GM21576 (cell line): Measurements from ENCODE around the gene IL9.

Experiments used
- ATAC-seq: cut with Tn5 transposase; IDR thresholded peaks from one replicate; pipeline ENCODE4 v1.9.1; 2021; ENCODE audit warnings: mild to moderate bottlenecking, moderate library complexity; ENCODE audit not compliant: unreplicated experiment

IL9 gene

DNA sequence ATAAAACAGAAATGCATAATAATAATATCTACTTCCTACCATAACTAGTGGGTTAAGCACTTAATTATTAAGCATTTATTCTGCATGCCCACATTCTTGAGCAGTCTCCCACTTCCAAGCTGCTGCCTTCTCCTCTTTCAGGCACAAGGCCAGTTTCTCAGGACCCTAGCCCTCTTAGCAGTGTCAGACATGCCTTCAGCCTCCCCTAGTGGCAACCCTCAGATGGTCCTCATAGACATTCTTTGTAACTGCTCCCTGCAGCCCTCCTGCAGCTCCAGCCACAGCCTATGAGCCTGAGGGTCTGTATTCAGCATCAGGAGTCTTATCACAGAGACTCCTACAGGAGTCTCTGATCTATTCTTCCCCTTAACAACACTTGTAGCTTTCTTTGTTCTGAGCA lies 3.9 kb downstream of the IL9 start:
- no peak for ATAC-seq

DNA sequence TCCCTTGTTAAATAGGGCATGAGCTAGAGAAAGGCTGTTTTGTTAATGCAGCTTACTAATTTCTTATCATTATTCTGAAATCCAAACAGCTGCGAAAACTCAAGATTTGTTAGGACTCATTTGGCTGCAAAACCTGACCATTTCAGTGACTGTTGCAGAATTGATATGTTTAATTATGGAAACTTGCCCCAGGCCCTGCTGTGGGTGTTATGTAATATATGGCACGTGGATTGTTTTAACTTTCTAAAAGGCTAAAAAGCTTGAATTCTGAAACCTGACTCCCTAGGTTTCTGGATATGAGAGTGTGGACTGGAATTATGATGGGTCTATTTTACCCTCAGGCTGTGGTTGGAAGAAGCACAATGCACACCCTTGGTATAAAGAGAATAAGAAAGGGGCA lies 4.4 kb downstream of the IL9 start:
- no peak for ATAC-seq

DNA sequence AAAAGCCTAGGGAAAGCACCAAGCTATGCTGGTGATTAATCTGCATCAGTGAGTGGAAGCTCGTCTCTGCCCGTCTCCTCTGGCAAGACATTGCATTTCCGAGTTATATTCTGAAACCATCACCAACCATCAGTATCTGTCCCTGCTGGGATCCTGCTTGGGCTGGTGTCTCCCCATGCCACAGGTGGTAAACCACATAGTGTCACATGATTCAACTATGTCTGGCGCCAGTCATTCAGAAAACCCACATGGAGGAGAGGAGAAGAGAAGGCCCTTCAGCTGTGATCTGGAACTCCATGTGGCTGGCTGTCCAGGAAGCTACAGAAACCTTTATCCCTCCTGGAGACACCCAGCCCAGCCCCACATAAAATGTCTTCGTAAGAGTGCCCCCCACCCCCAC lies 4.8 kb downstream of the IL9 start:
- peak; percentile 57 for ATAC-seq

DNA sequence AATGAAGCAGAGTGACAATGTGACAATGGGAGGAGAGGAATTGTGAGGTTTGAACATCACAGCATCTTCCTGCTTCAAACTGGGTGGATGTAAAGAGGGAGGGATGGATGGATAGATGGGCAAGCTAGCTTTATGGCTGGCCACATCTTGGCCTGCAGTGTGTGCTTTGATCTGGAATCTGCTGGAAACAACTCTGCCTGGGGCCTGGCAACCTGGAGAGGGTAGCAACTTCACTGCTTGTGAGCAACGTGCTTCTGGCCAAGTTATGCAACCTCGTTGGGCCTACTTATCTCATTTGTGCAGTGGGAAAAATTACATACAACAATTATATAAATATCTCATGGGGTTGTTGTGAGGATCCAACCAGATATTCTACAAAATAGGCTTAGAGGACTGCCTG lies 5.3 kb downstream of the IL9 start:
- ATAC-seq: no peak

DNA sequence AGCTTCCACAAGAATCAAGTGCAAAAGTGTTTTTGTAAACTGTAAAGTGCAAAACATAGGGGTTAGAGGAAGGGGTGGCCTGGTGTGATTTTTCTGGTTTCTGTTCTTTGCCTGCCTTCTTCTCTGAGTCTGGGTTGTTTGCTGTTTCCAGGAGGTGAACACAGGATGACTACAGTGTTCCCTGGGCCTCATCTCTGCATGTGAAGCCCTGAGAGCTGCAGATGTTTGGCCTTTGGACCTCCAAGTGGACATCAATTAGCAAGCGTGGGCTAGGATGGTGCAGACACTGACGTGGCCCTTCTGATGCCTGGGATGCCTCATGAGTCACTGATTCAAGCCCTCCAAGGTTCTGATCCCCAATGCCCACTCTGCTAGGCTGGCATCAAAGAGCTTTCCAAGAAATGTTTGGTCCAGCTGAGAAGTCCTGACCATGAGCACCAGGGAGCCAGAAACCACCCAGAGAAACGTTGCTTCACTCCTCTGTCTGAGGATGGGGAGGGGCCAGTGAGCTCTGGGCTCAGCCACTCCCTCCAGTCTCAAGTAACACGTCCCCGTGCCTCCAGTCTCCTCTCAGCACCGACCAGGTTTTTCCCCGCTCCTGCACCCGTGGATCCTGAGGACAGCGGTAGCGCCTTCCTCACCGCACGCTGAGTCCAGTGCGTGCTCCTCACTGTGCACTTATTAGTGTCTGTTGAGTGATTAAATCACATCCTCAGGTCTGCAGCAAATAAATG lies 7.6 kb downstream of the IL9 start:
- ATAC-seq: no peak

DNA sequence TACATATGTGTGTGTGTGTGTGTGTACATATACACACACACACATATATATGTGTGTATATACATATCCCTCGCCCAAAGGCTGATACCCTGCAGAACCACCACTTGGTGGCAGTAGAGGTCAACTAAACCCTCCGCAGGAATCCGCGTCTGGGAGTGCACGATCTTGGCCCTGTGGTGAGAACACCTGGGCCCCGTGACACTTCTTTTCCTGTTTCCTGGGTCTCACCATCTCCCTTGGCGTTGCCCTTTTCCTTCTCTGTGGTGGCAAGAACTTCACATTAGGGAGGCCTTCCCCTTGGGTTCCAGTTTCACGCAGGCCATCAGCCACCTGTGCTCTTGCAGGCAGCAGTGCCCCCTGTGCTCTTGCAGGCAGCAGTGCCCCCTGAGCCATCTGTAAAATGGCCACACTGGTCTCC lies 8.2 kb downstream of the IL9 start:
- ATAC-seq: peak; percentile 87

DNA sequence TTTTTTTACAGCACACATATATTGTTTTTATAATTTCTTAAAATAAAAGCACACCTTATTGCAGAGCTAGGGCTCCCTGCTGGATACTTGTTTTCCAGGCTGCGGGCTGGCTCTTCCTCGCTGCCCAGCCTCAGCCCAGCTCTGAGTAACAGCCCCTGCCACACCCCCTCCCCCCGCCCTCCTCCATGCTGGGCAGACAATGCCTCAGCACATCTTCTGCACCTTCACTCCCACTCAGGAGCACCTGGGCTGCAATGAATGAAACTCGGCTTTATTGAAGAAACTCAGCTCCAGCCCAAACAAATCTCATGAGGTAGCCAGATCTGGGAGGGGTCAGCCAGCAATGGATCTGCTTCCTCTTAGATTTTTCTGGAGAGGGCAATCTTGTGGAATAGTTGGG lies 9.5 kb downstream of the IL9 start:
- no peak for ATAC-seq

DNA sequence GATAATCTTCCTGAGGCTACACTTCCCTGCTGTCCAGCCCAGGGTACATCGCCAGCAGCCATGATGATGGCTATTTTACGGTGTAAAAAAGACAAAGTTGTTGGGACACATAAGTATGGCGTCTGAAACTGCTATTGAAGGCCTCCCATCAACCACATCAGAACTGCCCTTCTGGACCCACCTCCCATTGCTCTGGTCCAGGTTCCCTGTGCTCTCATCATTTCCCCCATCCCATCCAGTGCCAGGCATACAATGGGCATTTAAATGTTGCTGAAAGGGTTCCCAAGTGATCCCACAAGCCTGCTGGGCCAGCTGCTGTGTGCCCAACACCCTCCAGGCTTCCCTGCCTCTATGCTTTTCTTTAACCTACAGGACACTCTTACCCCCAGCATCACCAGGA lies 10.6 kb downstream of the IL9 start:
- no peak for ATAC-seq

DNA sequence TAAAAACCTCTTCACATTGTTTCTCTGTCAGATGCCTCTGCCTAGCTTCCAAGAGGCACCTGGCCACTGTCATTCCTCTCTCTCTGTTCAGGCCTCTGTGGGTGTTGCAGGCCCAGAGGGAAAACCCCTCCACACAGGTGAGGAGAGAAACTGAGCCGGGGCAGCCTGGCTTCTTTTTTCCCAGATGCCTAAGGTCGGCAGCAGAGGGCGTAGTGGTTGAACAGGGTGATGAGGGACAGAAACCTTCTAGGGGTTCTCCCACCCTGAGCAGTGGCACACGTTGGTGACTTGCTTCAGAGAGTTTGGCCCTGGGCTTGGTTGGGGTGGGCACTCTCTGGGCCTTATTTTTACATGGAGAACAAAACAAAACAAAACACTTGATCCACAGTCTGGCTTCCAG lies 12.2 kb downstream of the IL9 start:
- no peak for ATAC-seq

DNA sequence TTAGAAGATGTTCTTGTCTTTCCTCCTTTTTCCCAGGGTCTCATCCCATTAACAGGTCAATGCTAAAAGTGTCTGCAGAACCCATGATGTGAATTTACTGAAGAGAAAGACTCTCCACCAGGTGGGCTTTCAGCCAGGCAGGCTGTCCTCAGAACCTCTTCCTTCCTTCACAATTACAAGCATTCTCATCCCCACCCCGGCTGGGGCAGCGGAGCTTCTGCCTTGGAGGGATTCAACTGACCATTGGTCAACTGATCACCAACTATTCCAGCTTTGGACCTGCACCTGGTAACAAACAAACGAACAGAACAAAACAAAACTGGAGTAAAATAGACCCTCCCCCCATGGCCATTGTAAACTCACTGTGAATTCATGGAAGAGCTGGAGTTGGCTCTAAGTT lies 12.6 kb downstream of the IL9 start:
- ATAC-seq: no peak

DNA sequence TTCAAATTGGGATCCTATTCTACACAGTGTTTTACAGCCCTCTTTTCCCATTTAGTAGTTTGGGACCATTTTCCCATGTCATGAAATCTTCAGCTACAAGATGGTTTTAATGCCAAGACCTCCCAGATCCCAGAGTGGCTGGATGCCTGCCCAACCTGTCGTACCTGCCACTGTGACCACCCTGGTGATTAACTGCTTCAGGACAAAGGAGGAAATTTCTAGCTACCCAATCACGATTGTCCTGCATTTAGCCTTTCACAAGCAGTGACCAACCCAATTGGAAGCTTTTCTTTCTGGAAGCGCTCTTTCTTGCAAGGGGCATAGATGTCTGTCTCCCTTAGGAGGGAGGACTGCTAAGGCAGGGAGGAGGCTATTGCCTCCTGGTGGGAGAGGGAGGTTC lies 13.8 kb downstream of the IL9 start:
- ATAC-seq: no peak

DNA sequence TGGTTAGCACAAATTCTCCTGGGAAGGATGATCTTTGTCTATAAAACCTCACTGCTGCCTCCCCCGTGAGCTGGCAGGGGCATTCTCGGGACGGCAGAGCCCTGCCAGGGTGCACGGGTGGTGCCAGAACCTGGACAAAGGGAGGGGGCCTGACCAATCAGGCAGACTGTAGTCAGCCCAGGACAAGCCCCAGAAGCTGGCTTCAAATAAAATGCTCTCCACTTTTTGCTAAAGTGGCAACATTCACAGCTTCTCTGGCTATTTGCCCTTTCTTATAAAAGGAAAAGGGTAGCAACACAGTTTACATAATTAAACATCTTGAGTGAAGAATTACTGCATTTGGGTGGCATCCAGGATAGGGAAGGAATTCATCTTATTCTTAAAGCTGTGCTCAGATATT lies 14.4 kb downstream of the IL9 start:
- ATAC-seq: no peak

DNA sequence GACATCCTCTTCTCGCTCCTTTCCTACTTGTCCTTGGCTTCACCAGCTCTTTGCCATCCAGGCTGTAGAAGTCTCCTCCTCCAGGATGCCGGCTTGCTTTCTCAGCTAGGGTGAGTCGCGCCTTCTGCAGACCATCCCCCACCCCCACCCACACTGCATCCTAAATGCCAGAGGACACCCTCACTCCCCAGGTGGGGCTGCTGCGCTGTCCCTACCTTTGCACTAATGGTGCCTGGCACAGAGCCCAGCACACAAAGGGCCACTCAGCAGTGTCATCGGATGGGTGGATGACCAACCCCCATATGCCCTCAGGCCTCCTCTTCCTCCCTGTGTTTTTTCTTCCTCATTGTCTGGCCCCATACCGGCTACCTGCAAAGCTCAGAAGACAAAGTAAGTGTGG lies 14.8 kb downstream of the IL9 start:
- no peak for ATAC-seq

DNA sequence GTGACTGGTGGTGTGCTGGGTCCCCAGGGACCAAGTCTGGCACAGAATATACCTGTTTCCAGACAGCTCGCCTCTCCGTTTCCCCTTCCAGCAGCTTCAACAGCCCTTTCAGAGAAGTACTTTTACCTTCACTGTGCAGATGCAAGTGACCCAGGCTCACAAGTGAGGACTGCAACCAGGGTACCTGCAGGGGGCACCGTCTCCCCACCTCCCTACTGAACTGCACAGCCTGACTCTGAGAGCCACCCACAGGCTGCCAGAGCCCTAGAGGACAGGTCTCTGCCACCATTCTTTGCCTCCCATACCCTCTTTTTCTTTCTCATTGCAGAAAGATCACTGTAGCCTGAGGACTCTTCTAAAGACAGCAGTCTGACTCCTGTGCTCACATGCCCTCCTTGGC lies 15.4 kb downstream of the IL9 start:
- no peak for ATAC-seq

DNA sequence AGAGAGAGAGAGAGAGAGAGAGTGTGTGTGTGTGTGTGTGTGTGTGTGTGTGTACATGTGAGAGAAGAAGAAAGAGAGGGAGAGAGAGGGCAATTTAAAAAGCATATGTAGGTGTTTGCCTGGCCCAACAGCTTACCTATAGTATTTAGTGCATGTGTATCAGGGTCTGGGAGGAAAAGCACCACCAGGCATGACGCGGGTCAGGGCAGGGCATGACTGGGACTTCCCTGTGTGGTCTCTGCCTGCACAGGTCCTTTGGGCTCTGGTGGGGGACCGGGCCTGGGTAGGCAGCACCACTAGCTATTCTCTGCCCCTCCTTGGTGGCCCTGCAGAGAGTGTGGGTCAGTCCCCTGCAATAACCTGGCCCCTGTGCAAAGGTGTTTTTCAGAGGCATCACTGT lies 16.1 kb downstream of the IL9 start:
- no peak for ATAC-seq

DNA sequence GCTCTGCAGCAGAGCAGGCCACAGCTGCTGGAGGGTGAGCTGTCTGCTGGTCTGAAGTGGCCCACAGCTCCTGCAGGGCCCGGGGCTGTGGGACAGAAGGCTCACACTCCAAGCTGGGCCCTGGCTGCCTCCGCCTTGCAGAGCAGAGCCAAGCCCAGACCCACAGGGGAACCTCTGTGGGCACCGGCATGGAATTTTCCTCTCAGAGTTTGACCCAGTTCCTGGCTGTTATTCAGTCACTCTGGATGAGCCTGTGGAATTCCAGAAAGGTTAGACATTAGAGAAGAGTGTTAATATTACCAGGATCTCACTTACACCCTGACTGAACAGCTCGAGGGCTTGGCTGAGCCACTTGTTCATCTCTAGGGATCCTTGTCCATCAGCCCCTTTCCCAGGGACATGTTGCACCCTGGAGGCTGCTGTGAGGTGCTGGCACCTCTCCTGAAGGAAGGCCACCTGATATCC lies 17.5 kb downstream of the IL9 start:
- ATAC-seq: no peak

DNA sequence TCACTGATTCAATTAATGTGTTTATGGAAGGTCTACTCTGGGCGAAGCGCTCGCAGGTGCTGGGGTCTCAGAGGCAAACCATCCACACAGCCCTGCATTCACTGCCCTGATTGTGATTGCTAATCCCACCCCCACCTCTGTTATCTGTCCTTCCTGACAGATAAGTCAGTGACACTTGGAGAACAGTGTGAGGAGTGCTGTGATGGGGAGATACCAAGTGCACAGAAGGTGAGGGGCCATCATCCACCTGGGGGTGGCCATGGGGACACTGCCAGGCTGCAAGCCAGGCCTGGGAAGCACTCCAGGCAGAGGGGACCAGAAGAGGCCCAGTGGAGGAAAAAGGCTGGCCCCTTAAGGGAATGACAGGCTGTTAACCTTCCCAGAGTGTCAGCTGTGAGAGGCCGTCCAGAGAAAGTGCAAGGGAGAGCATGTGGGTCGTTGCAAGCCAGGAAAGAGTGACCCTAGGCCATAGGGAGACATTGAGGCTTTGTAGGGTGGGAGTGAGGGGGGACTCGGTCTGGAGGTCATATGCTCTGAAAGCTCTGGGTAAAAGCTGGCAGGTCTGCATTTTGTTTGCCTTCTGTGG lies 18.0 kb downstream of the IL9 start:
- ATAC-seq: no peak

DNA sequence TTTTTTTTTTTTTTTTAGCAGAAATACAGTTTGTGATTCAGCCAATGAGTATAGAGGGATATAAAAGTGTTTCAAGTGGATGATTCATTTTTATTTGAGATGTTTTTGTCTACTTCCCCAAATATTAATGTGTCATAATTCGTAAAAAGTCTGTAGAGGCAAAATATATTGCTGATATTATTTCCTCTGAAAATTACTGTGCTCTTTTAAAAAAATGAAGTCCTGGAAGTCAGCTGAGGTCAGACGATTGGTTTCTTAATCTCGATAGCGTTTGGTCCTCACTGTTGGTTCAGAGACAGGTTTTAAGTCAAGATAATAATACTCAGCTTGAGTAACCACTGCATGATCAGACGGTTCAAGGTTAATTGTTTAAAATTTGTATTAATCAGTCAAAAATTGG lies 19.5 kb downstream of the IL9 start:
- ATAC-seq: no peak

DNA sequence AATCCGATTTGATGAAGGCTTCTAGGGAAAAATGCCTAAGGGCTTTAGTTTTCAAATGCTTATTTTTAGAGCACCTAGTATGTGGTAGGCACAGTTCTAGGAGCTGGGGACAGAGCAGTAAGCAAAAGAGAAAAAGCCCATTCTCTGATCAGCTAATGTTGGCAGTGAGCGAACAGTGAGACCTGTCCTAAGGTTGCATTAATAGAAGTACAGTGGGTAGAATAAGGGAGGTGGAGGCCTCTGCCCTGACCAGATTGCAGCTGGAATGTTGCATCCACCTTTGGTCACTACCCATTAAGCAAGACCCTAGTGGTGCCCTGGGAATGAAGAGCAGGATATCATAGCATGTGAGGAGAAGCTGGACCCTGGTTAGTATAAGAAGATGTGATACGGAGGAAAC lies 20.1 kb downstream of the IL9 start:
- no peak for ATAC-seq

DNA sequence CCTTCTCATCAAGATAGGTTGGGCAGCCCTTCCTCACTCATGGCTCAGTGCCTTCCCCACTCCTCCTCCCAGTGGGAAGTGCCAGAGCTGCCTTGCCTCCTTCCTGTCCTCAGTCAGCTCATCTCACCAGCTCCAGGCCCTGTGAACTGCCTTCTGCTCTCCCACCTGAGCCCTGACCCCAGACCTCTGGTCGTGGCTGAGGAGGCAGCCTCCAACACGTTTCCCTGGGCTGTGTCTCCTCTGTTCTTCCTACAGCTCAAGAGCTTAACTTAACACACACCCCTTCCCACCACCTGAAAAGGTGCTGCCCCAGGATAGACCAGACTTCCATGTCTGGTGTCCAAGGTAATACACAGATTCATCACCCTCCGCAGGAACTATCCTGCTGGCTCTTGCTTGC lies 21.2 kb downstream of the IL9 start:
- no peak for ATAC-seq

DNA sequence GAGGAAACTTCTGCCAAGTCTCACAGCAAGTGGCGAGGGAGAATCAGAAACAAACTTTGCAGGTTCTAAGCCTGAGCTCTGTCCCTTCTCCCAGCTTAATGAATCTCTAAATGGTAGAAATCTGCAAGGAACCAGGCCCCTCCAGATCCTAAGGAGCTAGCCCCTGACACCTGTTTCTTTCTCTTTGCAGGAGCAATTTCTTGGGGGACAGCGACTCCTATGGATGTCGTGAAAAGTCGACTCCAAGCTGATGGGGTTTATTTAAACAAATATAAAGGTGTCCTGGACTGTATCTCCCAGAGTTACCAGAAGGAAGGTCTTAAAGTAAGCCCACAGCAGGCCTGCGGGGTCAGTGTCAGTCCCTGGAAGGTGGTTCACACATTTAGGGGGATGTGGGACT lies 21.8 kb downstream of the IL9 start:
- no peak for ATAC-seq

DNA sequence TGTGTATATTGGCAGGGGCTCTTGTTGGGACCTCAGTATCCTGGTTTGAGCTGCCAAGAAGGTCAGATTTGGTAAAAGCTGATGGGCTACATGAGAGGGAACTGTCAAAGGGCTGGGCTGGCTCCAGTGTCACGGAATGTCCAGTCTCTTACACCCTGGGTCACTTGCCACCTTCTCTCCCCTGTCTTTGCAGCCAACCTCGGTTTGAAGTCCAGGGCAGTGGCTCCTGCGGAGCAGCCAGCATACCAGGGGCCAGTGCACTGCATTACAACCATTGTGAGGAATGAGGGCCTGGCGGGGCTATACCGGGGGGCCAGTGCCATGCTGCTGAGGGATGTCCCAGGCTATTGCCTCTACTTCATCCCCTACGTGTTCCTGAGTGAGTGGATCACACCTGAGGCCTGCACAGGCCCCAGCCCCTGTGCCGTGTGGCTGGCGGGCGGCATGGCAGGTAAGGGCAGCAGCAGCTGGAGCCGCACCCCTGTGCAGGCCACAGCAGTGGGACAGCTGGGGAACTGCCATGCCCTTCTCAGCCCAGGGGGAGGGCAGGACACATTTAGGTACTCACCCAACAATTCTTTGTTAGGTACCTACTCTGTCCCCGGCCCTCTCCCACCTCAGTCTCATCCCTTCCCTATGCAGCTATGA lies 24.2 kb downstream of the IL9 start:
- no peak for ATAC-seq
